HG03139 (cell line): ENCODE measurements around the gene SORT1.
"Not testable (repeated sequence)": the region's sequence is repeated elsewhere in the genome, so short reads cannot be mapped to it uniquely, and the experiment has no call there.

Experiments used
- ATAC-seq: cut with Tn5 transposase; IDR thresholded peaks from one replicate; pipeline ENCODE4 v1.9.1; 2021; ENCODE audit not compliant: unreplicated experiment

Gene SORT1

GRCh38 chr1:109350182-109350581 is 47.5 kb downstream of the SORT1 start:
- ATAC-seq, result no peak

GRCh38 chr1:109347511-109347910 is 50.2 kb downstream of the SORT1 start:
- no peak for ATAC-seq

DNA sequence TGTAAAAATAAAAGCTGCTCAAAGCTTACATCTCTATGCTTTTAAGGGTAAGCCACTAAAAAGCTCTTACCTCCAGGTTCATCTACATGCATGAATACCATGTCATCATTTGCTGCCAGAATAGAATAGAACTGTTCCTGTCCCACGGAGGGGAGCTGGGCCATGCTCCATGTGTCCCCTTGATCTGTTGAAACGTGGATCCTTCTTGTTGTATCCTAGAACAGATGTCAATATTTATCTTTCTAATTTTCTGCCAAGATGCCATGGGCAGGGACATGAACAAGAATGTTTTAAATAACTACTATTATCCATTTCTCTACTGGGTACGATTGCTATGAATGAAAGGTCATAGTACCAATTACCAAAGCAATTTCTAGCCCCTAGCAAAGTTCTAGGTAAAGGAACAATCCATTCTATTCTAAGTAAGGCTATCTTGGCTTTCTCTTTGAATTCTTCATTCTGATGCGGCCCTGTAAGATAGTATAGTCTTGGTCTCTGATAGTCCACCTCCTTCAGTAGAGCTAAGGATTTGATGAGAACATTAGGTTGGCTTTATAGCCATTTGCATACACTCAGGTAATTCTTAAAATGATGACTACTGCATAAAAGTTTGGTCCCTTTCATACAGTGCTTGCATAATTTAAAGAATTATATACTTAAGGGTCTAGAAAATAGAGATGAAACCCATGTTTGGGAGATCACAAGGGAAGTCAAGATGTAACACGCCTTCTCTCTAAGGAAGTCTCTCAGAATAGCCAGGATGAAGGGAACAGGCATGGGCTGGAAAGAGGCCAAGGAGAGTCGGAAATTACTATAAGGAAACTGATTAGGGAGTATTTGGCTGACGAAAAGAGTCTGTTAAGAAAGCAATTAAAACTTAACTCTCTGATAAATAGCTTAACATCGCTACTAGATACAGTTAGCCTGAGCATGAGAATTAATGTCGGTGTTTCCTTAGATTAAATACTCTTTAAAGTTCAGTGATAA is 55.5 kb downstream of the SORT1 start:
- no peak for ATAC-seq

DNA sequence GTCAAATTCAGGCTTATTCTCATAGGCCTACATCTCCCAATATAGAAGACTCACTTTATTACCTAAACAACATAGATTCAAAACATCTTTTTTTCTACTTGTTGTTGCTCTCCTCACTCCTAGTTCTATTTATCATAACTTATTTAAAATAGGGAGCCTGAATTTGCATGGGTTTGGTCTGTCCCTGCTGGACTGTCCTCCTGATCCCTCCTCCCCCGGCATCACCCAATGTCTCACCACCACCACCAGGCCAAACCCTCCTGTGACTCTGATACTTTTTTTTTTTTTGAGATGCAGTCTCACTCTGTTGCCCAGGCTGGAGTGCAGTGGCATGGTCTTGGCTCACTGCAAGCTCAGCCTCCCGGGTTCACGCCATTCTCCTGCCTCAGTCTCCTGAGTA is 59.1 kb downstream of the SORT1 start:
- no peak for ATAC-seq

DNA sequence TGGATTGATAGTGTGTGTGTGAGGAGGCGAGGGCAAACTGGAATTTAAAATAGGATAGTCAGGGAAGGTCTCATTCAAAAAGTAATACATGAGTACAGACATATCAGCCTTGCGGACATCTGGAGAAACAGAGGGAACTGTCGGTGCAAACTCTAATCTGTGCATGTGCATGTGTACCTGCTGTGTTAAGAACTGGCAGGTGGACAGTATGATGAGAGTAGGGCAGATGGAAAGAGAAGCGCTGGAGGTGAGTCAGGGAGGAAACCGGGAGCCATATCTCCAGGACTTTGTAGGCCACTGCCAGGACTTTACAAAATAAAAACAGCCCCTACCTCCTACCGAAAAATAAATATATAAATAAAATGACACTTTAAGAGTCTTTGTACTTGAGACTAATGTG is 59.6 kb downstream of the SORT1 start:
- no peak for ATAC-seq

DNA sequence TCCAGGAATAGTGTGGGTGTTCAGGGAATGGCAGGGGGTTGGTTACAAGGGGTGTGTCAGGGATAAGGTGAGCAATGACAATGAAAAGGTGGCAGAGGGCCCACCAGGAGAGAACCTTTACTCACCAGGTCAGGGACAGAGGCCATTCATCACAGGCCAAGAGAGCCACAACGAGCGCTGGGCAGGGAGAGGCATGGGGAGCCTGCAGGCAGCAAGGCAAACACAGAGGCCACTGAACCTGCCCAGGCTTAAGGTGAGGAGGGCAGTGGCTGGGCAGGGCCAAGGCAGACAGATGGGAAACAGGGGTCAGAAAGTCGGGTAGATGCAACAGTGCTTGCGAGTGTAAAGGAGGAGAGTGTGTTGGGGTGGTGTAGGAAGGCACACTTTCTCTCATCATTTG is 62.6 kb downstream of the SORT1 start:
- ATAC-seq, result no peak

GRCh38 chr1:109331113-109331512 is 66.6 kb downstream of the SORT1 start:
- no peak for ATAC-seq

GRCh38 chr1:109327285-109327684 is 70.4 kb downstream of the SORT1 start:
- no peak for ATAC-seq

DNA sequence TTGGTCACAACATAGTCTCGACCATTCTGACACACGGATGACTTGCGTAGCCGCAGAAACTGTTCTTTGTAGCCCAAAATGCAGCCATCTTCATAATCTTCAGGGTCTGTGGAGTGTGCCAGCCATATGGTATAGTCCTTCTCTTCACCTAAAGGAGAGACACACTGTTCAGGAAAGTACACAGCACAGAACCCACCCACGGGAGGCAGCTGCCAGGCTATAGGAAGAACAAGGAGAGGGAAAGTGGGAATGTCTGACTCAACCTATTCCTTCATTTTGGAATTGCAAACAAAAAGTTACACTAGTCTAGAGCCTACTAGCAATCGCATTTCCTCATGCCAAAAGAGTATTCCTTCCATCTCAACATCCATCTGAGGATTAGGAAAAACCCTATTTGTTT is 74.7 kb downstream of the SORT1 start:
- ATAC-seq, result no peak

- no peak for ATAC-seq
Observed at GRCh38 chr1:109319114-109319513, 78.6 kb downstream of the SORT1 start.

- no peak for ATAC-seq
Observed at GRCh38 chr1:109316506-109316905, 81.2 kb downstream of the SORT1 start.

DNA sequence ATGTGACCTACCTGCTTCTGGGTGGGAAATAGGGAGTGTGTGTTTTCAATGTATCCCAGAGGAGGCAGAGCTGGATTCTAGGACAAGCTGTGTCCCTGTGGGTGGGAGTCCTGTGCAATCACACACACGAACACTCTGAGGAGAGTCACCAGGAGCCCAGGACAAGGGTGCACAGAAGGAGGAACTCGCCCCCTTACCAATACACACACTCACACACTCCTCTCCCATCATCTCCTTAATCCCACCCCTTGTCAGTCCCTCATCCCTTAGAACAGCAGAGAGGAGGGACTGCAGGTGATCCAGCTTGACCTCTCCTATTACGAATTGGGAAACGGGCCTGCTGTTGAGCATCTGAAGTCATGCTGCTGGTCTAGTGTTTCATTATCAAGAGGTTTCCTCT is 82.4 kb downstream of the SORT1 start:
- ATAC-seq, result no peak

DNA sequence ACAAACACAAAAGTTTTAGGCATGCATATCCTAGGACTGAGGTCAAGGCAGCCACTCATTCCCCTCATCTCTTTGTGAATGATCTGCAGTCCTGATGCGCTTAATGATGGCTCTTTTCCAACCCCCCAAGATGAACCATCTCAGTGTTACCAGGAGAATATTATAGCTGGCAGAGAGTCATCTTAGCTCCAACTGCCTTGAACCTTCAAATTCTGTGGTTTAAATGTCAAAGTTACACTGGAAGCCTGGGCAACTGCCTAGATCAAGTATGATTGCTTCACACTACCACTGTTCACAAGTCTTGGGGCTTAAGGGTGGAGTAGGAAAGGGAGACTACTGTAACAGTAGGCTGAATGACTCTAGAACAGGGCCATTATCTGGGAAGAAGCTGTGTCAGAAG is 82.9 kb downstream of the SORT1 start:
- ATAC-seq, result no peak

DNA sequence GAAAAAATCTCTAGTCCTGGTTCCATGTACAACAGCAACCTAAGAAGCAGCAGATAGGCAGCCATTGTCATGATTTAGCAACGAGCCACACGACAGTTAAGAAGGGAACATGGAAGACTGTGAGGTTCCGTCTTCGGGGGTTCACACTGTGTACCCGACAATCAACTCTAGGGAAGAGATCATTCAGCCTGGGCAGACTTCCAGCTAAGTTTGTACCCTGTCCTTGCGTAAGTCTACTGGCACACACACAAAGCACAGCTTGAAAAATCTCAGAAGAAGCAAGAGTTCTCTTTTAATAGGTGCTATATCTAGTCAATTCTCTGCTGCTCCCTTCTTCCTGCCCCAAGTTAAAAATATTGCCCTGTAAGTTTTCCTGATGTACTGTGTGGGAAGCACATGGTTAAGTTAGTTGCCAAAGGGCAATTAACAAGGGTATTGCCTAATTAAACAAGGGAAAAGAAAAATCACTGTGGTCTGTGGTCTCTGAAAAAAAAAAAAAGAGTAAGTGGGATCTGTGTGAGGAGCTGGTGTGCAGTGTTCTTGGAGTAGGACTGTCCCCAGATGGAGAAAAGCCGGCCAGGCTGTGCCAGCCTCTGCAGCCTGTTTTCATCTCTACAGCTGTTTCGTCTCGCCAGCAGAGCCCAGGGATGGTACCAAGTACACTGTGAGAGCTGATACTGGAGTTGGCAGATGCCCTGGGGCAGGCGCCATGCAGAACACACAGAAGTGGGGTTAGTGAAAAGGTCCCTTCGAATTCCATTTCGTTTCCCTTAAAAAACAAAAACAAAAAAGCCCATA is 84.5 kb downstream of the SORT1 start:
- no peak for ATAC-seq

DNA sequence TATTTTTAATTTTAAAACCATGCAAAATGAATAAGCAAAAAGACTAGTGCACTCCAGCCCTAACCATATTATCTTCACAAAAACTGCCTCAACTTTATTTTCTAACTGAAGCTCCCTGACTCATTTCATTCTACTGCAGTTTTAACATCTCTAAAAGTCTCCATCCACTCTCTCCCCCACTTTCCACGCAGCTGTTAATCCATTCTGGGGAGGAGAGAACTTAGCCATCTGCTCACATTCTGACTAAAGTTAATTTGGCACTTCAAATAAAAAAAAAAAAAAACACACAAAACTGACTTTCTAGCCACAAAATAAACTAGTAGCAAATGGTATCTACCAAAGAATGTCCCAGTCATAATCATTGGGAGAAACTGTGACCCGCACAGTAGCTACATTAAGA is 85.5 kb downstream of the SORT1 start:
- no peak for ATAC-seq

DNA sequence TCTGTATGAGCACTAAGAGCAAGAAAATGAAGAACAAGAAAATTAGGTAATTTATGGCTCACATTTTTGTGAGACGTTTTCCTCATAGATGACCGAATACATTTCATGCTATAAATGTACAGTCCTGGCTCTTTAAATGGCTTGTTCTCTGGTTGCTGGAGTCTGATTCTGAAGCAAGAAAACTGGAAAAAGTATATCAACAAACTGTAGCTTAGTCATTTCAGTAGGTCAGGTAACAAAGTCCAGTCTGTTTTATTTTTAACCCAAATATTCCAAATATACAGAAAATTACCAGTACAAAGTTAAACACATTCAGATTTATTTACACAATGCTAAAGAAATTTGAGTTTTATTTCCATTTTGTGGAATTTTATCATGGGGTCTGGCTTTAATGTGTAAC is 88.4 kb downstream of the SORT1 start:
- no peak for ATAC-seq

DNA sequence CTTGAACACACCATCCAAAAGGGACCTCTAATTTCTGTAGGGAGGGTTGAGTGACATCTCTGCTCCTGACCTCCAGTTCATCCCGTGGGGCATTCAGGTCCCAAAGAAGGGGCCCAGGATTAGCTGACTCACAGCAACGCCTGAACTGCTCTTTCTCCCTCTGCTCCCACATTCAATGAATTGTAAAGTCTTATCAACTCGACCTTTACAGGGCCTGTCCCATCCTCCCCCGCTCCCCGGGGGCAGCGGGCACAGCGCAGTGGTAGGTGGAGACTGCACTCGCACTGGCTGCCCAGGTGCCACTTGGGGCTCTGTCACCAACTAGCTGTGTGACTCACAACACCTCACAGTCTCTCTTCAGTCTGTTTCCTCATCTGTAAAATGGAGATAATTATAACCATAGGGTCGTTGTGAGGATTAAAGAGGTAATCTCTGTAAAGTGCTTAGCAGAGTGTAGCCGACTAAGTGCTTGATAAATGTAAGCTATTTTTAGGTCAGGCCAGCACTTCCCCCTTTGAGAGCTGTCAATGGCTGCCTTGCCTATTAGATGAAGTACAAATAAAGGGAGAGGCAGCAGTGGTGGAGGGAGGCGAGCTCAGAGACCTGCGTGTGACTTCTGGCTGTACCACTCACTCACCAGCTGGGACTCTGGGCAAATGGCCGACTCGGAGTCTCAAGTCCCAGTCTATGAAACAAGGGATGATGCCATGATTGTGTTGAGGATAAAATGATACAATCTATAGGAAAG is 90.3 kb downstream of the SORT1 start:
- ATAC-seq, result no peak

GRCh38 chr1:109306832-109307273 is 90.9 kb downstream of the SORT1 start, which contains the start of gene MYBPHL:
Gene MYBPHL, minus strand, starts transcription at chr1:109307011. Its CDS starts 20 bp downstream, at chr1:109306991.
- no peak for ATAC-seq

GRCh38 chr1:109305991-109306390 is 91.7 kb downstream of the SORT1 start:
- not testable (repeated sequence) for ATAC-seq

DNA sequence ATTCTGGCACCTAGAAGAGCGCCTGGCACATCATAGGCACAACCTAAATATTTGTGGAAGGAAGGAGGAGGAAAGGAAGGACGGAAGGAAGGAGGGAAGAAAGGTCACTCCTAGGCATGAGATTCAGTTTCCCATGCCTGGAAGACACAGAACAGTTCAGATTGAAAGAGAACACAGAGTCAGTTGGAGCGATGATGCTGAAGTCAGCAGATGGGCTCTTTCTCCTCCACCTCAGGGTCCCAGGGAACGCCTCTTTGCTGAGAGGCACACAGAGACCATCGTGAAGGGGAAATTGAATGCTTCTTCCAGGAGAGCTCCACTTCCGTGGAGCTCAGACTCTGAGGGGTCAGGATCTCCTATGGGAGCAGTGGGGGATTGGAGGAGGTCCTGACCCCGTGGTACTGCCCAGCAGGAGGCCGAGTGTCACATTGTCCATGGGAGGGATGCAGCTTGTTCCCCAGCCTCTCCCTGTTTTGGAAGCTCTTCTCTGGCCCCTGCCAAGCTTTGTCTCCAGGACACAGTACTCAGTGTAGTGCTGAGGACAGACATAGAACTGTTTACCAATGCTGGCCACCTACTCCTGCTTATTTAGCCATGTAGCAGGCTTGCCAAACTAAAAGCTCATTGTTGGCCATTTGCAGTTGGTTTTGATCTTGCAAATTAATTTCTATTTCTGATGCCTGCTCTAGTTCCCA is 93.3 kb downstream of the SORT1 start:
- no peak for ATAC-seq

DNA sequence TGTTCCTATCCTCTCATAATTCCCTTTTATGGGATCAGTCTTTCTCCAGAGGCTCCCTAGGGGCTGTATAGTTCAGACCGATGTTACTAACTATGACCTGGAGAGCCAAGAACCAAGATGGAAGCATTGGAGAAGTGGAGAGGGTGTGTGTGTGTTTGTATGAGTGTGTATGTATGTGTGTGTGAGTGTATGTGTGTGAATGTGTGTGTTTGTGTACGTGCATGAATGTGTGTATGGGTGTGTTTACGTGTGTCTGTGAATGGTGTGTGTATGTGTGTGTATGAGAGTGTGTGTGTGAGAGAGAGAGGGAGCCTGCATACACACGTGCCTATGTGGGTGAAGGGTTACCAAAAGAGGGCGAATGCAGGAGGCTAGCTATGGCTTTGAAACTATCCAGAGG is 95.8 kb downstream of the SORT1 start:
- no peak for ATAC-seq
